Activated naive CD4-positive, alpha-beta T cell treated with anti-CD3 and anti-CD28 coated beads, Interleukin-2, amount 50 U/mL, for 72 hours (primary cell): Measurements from ENCODE around the gene C1QTNF12. TPM values are rescaled to one million over a fixed set of nuclear protein-coding genes. Genes with fewer than 3 reads are reported as not detected.
"Not testable (repeated sequence)": the region's sequence is repeated elsewhere in the genome, so short reads cannot be mapped to it uniquely, and the experiment has no call there.

ENCODE experiments used
- ATAC-seq, 2 donors: fragments of 150-1000 bp; cut with Tn5 transposase; 2 replicates each; pipeline ENCODE4 v1.10.0; 2021; ENCODE audit warnings: mild to moderate bottlenecking in 2 of 2, moderate library complexity in 2 of 2
- DNase-seq, 2 donors: peaks; one replicate each; pipeline ENCODE4 v3.0.0; 2021 to 2022; ENCODE audit warnings: low spot score in 2 of 2
- H3K27ac Mint-ChIP-seq, 2 donors: one replicate each; pipeline ENCODE4 v1.8.0; 2022; ENCODE audit warnings: mild to moderate bottlenecking in 2 of 2, mixed read lengths in 2 of 2
- H3K36me3 Mint-ChIP-seq, 2 donors: one replicate each; pipeline ENCODE4 v1.8.0; 2022; ENCODE audit warnings: mixed read lengths in 2 of 2
- H3K9me3 Mint-ChIP-seq, 2 donors: one replicate each; pipeline ENCODE4 v1.8.0; 2022; ENCODE audit warnings: mixed read lengths in 2 of 2
- total RNA-seq, 2 donors: library from RNA; stranded (reverse); gene quantifications; one replicate each; pipeline ENCODE4 v1.2.3, GENCODE V29; 2022

The C1QTNF12 gene
- total RNA-seq, 2 donors from 2014 or later: 4.0 to 17.7 TPM

- ATAC-seq, H3K27ac Mint-ChIP-seq, H3K9me3 Mint-ChIP-seq, DNase-seq, H3K36me3 Mint-ChIP-seq: not testable (repeated sequence)
These were observed 1.7 kb upstream of the C1QTNF12 start for GRCh38 chr1:1248009-1248913.

DNA sequence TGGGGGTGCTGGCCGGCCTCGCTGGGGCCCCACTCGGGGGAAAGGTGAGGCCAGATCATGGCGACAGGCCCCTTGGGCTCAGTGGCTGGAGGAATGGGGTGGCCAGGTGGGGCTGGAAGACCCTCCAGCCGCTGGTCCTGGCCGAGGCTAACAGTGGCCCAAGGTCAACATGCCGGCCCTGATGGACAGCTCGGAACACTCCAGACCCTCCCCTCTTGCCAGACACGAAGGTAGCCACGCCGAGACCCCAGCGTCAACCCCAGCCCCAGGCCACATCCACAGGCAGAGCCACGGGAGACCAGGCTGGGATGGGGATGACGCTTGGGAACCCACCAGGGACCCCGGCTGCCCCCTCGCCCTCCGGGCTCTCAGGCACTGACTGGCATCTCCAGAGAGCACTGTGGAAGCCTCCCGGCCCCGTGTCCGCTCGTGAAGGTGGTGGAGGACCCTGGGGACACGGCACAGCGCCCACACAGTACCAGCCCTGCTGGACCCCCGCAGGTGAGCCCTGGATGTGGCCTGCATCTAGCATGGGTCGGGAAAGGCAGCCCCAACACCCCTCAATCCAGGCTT lies 905 bp upstream of the C1QTNF12 start:
- DNase-seq (no peak), ATAC-seq (no peak)
- no peak overlapping the region for H3K27ac Mint-ChIP-seq
- H3K9me3 Mint-ChIP-seq: no peaks in the 10 kb centered on the region
- H3K36me3 Mint-ChIP-seq: no peaks in the 10 kb centered on the region

DNA sequence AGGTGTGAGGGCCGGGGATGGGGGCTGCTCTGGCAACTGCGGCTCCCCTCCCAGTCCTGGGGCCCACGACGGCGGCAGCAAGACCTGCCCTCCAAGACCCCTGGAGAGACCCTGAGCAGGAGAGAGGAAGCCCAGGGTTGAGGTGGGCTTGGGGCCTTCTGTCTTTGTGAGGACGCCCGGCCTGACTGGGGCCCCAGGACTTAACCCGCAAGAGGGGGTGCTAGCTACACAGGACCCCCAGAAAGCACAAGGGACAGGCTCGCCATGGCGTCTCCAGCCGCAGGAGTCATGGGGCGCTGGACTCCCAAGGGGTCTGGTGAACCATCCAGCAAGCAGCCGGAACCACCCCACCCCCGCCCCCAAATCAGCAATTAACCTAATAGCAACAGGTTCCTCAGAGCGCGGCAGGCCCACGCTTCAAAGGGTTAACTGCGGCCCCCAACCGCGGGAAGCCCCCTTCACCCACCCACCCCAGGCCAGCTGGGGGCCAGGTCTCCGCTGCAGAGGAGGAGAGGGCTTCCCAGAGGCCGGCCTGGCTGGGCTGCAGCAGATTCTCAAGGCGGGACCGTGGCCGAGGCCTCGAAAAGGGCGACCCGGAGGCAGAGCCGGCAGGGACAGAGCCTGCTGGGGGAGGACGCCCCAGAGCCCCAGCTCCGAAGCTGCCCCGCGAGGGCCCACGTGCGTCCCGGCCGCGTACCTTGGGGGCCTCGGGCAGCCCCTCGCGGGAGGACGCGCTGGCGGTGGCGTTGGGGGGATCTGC lies 525 bp downstream of the C1QTNF12 start:
- ATAC-seq: no peak

GRCh38 chr1:1245178-1245816 lies 1.2 kb downstream of the C1QTNF12 start:
- Mint-ChIP-seq H3K9me3 (no peaks in the 10 kb centered on the region), H3K36me3 (no peaks in the 10 kb centered on the region), H3K27ac (no peak overlapping the region)
- DNase-seq (no peak), ATAC-seq (no peak)

More for the DNA sequence above, 525 bp downstream of the C1QTNF12 start:
- no peaks in the 10 kb centered on the region for H3K9me3 Mint-ChIP-seq
- H3K36me3 Mint-ChIP-seq: no peaks in the 10 kb centered on the region
- DNase-seq: no peak
- H3K27ac Mint-ChIP-seq: no peak overlapping the region

DNA sequence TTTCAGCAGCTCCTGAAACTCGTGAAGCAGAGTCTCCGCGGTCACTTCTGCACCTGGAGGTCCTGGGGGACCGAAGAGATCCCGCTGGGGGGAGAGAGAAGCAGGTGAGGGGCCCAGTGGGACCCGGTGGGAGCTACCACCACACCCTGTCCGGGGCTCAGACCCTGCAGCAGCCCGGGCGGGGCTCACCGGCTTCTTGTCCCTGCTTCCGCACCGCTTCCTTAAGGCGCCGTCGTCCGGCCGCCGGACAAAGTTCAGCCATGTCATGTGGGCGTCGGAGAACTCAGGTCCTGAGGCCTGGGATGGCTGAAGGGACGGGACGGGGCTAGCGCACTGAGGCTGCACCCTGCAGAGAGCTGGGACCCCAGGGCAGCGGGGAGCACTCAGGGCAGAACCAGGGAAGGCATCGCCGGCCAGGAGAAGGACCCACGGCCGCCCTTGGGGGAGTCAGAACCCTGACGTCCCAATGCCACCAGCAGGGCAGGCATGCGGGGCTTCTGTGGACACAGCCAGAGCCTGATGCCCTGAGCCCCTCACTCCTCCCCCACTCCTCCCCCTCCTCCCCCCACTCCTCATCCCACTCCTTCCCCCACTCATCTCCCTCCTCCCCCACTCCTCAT lies 2.2 kb downstream of the C1QTNF12 start:
- Mint-ChIP-seq H3K27ac (no peak overlapping the region), H3K36me3 (no peaks in the 10 kb centered on the region), H3K9me3 (no peaks in the 10 kb centered on the region)
- DNase-seq: no peak
- no peak for ATAC-seq

GRCh38 chr1:1243807-1244191 lies 2.7 kb downstream of the C1QTNF12 start:
- Mint-ChIP-seq H3K27ac (no peak overlapping the region), H3K36me3 (no peaks in the 10 kb centered on the region), H3K9me3 (no peaks in the 10 kb centered on the region)
- DNase-seq (no peak), ATAC-seq (no peak)

DNA sequence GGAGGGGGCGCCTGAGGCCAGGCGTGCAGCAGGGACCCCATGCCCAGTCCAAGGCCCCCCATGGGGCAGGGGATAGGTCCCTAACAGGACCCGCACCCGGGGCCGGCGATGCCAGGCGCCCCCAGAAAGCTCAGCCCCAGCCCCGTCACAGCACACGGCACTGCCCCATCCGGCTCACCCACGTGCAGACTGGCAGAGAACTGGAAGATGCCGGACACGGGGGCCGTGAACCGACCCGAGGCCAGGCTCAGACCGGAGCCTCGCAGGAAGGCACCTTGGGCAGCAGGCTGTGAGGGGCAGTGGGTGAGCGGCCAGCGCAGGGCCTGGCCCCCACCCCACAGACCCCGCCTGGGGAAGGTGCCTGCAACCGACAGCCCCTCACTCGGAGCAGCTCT lies 3.3 kb downstream of the C1QTNF12 start:
- no peaks in the 10 kb centered on the region for H3K9me3 Mint-ChIP-seq
- H3K27ac Mint-ChIP-seq: no peak overlapping the region
- ATAC-seq: no peak
- H3K36me3 Mint-ChIP-seq: no peaks in the 10 kb centered on the region
- no peak for DNase-seq

- no peaks in the 10 kb centered on the region for H3K36me3 Mint-ChIP-seq
- DNase-seq (no peak), ATAC-seq (no peak)
- no peak overlapping the region for H3K27ac Mint-ChIP-seq
- H3K9me3 Mint-ChIP-seq: no peaks in the 10 kb centered on the region
These were observed 3.9 kb downstream of the C1QTNF12 start for GRCh38 chr1:1242461-1243265.

GRCh38 chr1:1241588-1242219 lies 4.8 kb downstream of the C1QTNF12 start:
- ATAC-seq: no peak
- DNase-seq: no peak
- H3K27ac Mint-ChIP-seq: no peak overlapping the region
- H3K36me3 Mint-ChIP-seq: no peaks in the 10 kb centered on the region
- no peaks in the 10 kb centered on the region for H3K9me3 Mint-ChIP-seq

GRCh38 chr1:1240822-1241587 lies 5.5 kb downstream of the C1QTNF12 start:
- DNase-seq (no peak), ATAC-seq (no peak)
- Mint-ChIP-seq H3K27ac (no peak overlapping the region), H3K36me3 (no peaks in the 10 kb centered on the region), H3K9me3 (no peaks in the 10 kb centered on the region)

DNA sequence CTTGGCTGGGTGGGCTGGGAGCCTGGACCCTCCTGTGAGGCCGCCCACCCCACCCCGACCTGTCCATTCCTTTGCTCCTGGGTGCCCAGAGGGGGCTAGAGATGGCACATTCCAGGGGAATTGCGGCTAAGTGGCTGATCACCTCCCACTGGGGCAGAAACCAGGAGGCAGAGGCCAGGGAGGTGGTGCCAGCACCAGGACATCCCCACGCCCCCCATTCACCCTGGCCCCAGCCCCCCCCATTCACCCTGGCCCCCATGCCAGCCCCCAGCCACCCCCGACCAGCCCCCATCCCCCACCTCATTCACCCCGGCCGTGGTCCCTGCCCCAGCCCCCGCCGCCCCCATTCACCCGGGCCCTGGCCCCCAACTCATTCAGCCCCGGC lies 6.2 kb downstream of the C1QTNF12 start:
- no peak for DNase-seq
- ATAC-seq: no peak
- no peaks in the 10 kb centered on the region for H3K36me3 Mint-ChIP-seq
- no peaks in the 10 kb centered on the region for H3K9me3 Mint-ChIP-seq
- H3K27ac Mint-ChIP-seq: no peak overlapping the region

DNA sequence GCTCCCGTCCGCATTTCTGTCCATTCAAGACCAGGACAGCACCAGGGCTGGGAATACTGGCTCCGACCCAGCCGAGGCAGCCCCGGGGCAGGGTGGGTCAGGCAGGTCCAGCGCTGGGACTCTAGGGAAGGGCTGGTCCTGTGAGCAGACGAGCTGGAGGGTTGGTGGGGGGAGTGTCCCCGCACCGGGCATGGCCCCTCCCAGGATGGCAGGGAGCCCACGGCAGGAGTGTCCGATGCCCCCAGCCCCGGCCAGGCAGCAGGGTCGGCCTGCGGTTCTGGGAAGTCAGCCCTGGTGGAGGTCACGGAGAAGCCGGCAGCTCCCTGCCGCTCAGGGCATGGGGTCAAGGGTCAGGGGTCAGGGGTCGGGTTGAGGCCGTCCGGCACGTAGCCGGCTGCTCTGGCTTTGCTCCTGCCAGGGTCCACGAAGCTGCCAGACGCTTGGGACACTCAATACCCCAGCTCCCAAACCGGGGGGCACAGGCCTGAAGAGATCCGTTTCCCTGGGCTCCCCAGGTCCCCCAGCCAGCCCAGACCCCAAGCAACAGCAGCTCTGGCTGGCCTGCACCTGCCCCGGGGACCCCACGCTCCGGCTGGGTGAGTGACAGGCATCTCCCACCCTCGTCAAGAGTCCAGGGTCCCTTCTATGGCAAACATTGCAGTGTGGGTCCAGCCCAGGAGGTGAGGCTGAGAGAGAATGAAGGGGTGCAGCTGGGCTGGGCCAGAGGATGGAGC lies 6.7 kb downstream of the C1QTNF12 start:
- DNase-seq (no peak), ATAC-seq (no peak)
- H3K36me3 Mint-ChIP-seq: no peaks in the 10 kb centered on the region
- no peaks in the 10 kb centered on the region for H3K9me3 Mint-ChIP-seq
- H3K27ac Mint-ChIP-seq: no peak overlapping the region

- ATAC-seq (no peak), DNase-seq (no peak)
- Mint-ChIP-seq H3K9me3 (no peaks in the 10 kb centered on the region), H3K36me3 (peaks cover 0 to 2% of the 10 kb centered on the region in 2 donors), H3K27ac (no peak overlapping the region)
These were observed 7.3 kb downstream of the C1QTNF12 start for GRCh38 chr1:1239227-1239613.

DNA sequence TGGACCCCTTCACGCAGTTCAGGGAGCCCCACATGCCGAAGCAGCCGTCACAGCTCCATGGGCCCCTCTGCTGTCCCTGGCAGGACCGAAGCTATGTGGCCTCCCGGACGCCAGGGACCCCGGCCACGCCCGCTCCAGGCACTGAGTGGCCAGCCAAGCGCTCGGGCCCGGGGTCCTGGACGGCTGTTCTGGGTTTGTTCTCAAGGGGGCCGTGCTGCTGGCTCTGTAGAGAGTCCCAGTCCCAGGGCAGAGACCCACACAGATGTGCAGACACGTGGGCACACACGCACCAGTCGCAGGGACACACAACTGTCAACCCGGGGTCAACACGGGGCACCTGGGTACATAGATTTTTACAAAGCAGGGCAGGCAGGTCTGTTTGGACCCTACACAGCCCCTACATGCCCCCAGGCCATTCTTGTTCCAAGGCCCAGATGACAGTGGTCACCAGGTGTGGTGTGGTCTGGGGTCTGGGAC lies 7.8 kb downstream of the C1QTNF12 start:
- Mint-ChIP-seq H3K9me3 (no peaks in the 10 kb centered on the region), H3K36me3 (peaks cover 3 to 7% of the 10 kb centered on the region in 2 donors), H3K27ac (no peak overlapping the region)
- no peak for DNase-seq
- no peak for ATAC-seq
